Liver (tissue), 3 donors: ENCODE data around the gene TMEM106B.

ENCODE experiments used
- HNF4G ChIP-seq: IDR thresholded peaks from 2 replicates; pipeline ENCODE4 v1.6.1; 2016; ENCODE audit warnings: antibody characterized with exemption
- SP1 ChIP-seq: IDR thresholded peaks from 2 replicates; pipeline ENCODE4 v1.6.1; 2018; ENCODE audit warnings: antibody characterized with exemption, mild to moderate bottlenecking
- TF ChIP-seq, protein P1 (sequence below): fragments of 150-350 bp; IDR thresholded peaks from 2 replicates; pipeline ENCODE4 v1.5.1; 2017; ENCODE audit warnings: improper control_type of control experiment, low read depth, low read length; ENCODE audit not compliant: missing input control
- TF ChIP-seq, protein P2 (sequence below): IDR thresholded peaks from 2 replicates; pipeline ENCODE4 v1.6.1; 2016; ENCODE audit warnings: antibody characterized with exemption
- donor health status: healthy.
- donor health status: healthy.

DNA sequence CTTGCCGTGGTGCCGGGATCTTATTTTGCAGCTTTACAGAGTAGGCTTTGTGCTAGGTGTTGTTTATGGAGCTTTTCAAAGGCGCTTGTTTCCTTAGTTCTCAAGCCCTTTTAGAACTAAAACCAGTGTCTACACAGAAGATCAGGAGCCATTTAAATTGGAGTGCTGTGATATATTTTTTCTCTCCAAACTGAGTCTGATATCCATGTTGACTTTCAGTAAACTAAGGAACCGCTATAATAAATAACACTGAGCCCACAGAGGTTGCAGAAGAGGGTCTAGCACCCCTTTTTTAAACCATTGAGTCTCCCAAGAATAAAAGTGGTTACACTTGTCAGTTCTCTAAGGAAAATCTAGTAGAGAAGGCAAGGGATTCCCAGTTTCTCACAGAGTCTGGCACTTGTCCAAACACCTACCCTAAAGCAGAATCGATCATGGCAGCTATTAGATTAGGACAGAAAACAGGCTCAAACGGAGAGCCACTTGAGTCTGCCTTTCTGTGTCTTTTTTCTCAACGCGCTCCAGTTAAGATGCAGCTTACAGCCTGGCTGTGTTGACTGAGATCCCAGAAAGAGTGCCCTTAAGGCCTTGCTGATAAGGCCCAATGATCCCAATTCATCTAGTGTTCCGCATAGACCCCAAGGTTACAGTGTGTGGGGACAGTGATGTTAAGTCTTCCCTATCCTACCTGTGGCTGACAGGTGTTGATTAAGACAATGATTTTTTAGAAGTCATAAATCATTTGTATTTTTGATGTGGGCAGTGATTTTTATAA is 804 bp downstream of the TMEM106B start:
- TF ChIP-seq HNF4G, result no peak
- TF ChIP-seq, protein P1, sequence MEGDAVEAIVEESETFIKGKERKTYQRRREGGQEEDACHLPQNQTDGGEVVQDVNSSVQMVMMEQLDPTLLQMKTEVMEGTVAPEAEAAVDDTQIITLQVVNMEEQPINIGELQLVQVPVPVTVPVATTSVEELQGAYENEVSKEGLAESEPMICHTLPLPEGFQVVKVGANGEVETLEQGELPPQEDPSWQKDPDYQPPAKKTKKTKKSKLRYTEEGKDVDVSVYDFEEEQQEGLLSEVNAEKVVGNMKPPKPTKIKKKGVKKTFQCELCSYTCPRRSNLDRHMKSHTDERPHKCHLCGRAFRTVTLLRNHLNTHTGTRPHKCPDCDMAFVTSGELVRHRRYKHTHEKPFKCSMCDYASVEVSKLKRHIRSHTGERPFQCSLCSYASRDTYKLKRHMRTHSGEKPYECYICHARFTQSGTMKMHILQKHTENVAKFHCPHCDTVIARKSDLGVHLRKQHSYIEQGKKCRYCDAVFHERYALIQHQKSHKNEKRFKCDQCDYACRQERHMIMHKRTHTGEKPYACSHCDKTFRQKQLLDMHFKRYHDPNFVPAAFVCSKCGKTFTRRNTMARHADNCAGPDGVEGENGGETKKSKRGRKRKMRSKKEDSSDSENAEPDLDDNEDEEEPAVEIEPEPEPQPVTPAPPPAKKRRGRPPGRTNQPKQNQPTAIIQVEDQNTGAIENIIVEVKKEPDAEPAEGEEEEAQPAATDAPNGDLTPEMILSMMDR, result no peak
- TF ChIP-seq, protein P2, sequence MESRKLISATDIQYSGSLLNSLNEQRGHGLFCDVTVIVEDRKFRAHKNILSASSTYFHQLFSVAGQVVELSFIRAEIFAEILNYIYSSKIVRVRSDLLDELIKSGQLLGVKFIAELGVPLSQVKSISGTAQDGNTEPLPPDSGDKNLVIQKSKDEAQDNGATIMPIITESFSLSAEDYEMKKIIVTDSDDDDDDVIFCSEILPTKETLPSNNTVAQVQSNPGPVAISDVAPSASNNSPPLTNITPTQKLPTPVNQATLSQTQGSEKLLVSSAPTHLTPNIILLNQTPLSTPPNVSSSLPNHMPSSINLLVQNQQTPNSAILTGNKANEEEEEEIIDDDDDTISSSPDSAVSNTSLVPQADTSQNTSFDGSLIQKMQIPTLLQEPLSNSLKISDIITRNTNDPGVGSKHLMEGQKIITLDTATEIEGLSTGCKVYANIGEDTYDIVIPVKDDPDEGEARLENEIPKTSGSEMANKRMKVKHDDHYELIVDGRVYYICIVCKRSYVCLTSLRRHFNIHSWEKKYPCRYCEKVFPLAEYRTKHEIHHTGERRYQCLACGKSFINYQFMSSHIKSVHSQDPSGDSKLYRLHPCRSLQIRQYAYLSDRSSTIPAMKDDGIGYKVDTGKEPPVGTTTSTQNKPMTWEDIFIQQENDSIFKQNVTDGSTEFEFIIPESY, result no peak
- TF ChIP-seq SP1, result no peak
